ENCODE data around the gene PDGFD.

PDGFD gene

DNA sequence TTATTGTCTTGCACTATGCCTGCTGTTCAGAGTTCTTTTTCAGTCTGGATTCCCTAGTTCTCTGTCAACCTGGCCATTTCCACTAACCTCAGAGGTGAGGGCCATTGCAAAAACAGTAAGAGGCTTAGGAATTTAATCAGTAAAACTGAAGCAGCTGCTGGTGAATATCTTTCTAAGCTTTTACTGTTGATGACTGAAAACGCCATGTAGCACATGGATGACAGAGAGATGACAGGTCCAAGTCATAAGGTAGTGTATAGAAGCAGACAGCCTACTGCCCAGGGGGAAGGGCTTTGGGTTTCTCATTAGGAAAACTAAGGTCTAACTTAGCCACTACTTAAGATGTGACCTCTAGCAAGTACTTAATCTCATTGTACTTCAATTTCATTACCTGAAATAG, 280.1 kb downstream of the PDGFD start:
- no peak overlapping the region for H3K4me3 ChIP-seq (ENCODE audit: low read depth, low read length)
- in situ Hi-C loops (cut with HindIII; ENCODE audit: low sequenced_read_pairs): no loop called here
- DNase-seq (ENCODE audit: low read depth, low spot score): no peak
- no peak for TF ChIP-seq CTCF (IDR thresholded peaks at IDR 0.05; ENCODE audit: low read depth, low read length)

DNA sequence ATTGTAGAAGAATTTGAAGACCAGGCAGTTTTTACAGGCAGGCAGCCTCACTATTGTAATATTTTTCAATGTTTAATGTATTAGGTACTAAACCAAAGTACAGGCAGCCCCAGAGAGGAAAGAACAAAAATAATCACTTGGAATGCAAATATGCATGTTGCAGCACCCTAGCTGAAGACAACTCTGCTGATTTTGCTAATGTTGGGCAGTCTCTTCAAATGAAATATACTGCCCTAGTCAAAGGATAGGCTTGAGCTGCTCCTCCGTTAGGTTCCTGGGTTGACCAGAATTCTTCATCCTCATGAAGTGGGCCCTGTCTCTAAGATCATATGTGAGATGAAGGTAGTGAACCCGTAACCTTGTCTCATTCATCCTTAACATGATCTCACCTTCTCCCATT, 280.7 kb downstream of the PDGFD start:
- no peak overlapping the region for H3K4me3 ChIP-seq (ENCODE audit: low read depth, low read length)
- in situ Hi-C loops (cut with HindIII; ENCODE audit: low sequenced_read_pairs): no loop called here
- TF ChIP-seq CTCF (IDR thresholded peaks at IDR 0.05; ENCODE audit: low read depth, low read length): no peak
- DNase-seq (ENCODE audit: low read depth, low spot score): no peak

DNA sequence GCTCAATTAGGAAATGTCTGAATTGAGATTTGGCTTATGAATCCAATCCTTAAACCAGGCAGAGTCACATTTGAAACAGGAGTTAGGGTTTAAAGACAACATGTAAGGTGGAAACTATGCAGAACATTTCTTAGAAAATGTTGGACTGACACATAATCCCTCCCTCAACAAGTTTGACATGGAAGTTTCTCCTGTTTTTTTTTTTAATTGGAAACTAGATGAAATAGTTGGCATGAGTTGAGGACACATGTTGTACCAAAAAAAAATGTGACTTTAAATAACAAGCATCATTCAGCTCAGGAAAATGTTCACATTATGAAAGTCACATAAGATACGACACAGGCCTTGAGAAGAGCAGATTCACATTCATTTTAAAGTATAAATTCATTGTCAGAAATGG, 282.4 kb downstream of the PDGFD start:
- TF ChIP-seq CTCF (IDR thresholded peaks at IDR 0.05; ENCODE audit: low read depth, low read length): no peak
- no peak overlapping the region for H3K4me3 ChIP-seq (ENCODE audit: low read depth, low read length)
- in situ Hi-C loops (cut with HindIII; ENCODE audit: low sequenced_read_pairs): no loop called here
- no peak for DNase-seq (ENCODE audit: low read depth, low spot score)

- no peak for TF ChIP-seq CTCF (IDR thresholded peaks at IDR 0.05; ENCODE audit: low read depth, low read length)
- in situ Hi-C loops (cut with HindIII; ENCODE audit: low sequenced_read_pairs): no loop called here
- no peak for DNase-seq (ENCODE audit: low read depth, low spot score)
- no peak overlapping the region for H3K4me3 ChIP-seq (ENCODE audit: low read depth, low read length)
Observed at GRCh38 chr11:103880968-103881367, 283.0 kb downstream of the PDGFD start.

- DNase-seq (ENCODE audit: low read depth, low spot score): no peak
- H3K4me3 ChIP-seq (ENCODE audit: low read depth, low read length): no peak overlapping the region
- TF ChIP-seq CTCF (IDR thresholded peaks at IDR 0.05; ENCODE audit: low read depth, low read length): no peak
- in situ Hi-C loops (cut with HindIII; ENCODE audit: low sequenced_read_pairs): no loop called here
Observed at GRCh38 chr11:103878646-103879045, 285.3 kb downstream of the PDGFD start.

- peak; percentile 6 for DNase-seq (ENCODE audit: low read depth, low spot score)
- in situ Hi-C loops (cut with HindIII; ENCODE audit: low sequenced_read_pairs): no loop called here
- TF ChIP-seq CTCF (IDR thresholded peaks at IDR 0.05; ENCODE audit: low read depth, low read length): peak; percentile 32
- no peak overlapping the region for H3K4me3 ChIP-seq (ENCODE audit: low read depth, low read length)
Observed at GRCh38 chr11:103877221-103877620, 286.7 kb downstream of the PDGFD start.

All from astrocyte of the spinal cord (primary cell).